PC-9 (cell line): ENCODE data around the gene STAU1.

Experiments
- EZH2 ChIP-seq: fragments of 200-600 bp; sonication (generic); IDR thresholded peaks from 2 replicates; pipeline ENCODE4 v1.8.0; 2017; ENCODE audit warnings: antibody characterized with exemption, low read depth
- TF ChIP-seq, protein P1 (sequence below): fragments of 200-600 bp; sonication (generic); conservative IDR thresholded peaks from 2 replicates; pipeline ENCODE4 v1.6.1; 2017; ENCODE audit warnings: mixed run types, antibody characterized with exemption, mild to moderate bottlenecking, moderate library complexity

DNA sequence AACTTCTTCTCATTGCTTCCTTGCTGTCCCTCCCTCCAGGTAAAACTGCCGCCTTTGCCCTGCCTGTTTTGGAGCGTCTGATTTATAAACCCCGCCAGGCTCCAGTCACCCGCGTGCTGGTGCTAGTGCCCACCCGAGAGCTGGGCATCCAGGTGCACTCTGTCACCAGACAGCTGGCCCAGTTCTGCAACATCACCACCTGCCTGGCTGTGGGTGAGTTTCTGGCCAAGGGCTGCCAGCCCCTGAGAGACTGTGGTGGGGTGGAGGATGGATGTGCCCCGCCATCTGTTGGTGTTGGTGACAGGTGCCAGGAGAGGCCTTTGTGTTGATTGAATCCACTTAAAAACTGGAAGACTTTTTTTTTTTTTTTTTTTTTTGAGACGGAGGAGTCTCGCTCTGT lies 40.5 kb upstream of the STAU1 start:
- TF ChIP-seq, protein P1, sequence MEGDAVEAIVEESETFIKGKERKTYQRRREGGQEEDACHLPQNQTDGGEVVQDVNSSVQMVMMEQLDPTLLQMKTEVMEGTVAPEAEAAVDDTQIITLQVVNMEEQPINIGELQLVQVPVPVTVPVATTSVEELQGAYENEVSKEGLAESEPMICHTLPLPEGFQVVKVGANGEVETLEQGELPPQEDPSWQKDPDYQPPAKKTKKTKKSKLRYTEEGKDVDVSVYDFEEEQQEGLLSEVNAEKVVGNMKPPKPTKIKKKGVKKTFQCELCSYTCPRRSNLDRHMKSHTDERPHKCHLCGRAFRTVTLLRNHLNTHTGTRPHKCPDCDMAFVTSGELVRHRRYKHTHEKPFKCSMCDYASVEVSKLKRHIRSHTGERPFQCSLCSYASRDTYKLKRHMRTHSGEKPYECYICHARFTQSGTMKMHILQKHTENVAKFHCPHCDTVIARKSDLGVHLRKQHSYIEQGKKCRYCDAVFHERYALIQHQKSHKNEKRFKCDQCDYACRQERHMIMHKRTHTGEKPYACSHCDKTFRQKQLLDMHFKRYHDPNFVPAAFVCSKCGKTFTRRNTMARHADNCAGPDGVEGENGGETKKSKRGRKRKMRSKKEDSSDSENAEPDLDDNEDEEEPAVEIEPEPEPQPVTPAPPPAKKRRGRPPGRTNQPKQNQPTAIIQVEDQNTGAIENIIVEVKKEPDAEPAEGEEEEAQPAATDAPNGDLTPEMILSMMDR, result no peak
- no peak for TF ChIP-seq EZH2
